ENCODE results near the gene ACTA2.

The ACTA2 gene

GRCh38 chr10:88895250-88895649 is 57.3 kb downstream of the ACTA2 start:
- in situ Hi-C loops (cut with HindIII; ENCODE audit: low sequenced_read_pairs) = no loop called here
- no peak for DNase-seq (ENCODE audit: low read depth, low spot score)
- TF ChIP-seq, protein P1, sequence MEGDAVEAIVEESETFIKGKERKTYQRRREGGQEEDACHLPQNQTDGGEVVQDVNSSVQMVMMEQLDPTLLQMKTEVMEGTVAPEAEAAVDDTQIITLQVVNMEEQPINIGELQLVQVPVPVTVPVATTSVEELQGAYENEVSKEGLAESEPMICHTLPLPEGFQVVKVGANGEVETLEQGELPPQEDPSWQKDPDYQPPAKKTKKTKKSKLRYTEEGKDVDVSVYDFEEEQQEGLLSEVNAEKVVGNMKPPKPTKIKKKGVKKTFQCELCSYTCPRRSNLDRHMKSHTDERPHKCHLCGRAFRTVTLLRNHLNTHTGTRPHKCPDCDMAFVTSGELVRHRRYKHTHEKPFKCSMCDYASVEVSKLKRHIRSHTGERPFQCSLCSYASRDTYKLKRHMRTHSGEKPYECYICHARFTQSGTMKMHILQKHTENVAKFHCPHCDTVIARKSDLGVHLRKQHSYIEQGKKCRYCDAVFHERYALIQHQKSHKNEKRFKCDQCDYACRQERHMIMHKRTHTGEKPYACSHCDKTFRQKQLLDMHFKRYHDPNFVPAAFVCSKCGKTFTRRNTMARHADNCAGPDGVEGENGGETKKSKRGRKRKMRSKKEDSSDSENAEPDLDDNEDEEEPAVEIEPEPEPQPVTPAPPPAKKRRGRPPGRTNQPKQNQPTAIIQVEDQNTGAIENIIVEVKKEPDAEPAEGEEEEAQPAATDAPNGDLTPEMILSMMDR (IDR thresholded peaks at IDR 0.05; ENCODE audit: low read depth, low read length) = no peak

DNA sequence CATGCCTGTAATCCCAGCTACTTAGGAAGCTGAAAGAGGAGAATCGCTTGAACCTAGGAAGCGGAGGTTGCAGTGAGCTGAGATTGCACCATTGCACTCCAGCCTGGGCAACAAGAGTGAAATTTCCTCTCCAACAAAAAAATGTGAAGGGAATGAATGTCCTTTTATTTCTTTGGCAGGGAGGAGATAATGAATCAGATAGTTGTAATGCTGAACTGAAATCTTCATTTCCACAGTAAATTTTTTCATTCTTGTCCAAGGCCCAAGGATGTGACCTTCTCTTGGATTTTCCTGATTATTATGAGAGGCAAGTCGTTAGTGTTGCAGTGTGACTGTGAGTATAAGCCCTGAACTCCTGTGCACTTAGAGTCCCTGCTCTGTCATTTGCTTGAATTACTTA is 59.0 kb downstream of the ACTA2 start:
- H3K4me3 ChIP-seq (ENCODE audit: low read depth, low read length) = no peak overlapping the region
- TF ChIP-seq, protein P1 (IDR thresholded peaks at IDR 0.05; ENCODE audit: low read depth, low read length) = no peak
- DNase-seq (ENCODE audit: low read depth, low spot score) = no peak
- in situ Hi-C loops (cut with HindIII; ENCODE audit: low sequenced_read_pairs) = no loop called here

More at GRCh38 chr10:88895250-88895649, 57.3 kb downstream of the ACTA2 start:
- H3K4me3 ChIP-seq (ENCODE audit: low read depth, low read length) = no peak overlapping the region

GRCh38 chr10:88892222-88892967 is 60.2 kb downstream of the ACTA2 start:
- peak; percentile 65 for DNase-seq (ENCODE audit: low read depth, low spot score)
- TF ChIP-seq, protein P1 (IDR thresholded peaks at IDR 0.05; ENCODE audit: low read depth, low read length) = no peak
- no peak overlapping the region for H3K4me3 ChIP-seq (ENCODE audit: low read depth, low read length)
- in situ Hi-C loops (cut with HindIII; ENCODE audit: low sequenced_read_pairs) = no loop called here

GRCh38 chr10:88890681-88891381 is 61.7 kb downstream of the ACTA2 start:
- no peak for DNase-seq (ENCODE audit: low read depth, low spot score)
- in situ Hi-C loops (cut with HindIII; ENCODE audit: low sequenced_read_pairs) = no loop called here
- TF ChIP-seq, protein P1 (IDR thresholded peaks at IDR 0.05; ENCODE audit: low read depth, low read length) = no peak
- H3K4me3 ChIP-seq (ENCODE audit: low read depth, low read length) = no peak overlapping the region

DNA sequence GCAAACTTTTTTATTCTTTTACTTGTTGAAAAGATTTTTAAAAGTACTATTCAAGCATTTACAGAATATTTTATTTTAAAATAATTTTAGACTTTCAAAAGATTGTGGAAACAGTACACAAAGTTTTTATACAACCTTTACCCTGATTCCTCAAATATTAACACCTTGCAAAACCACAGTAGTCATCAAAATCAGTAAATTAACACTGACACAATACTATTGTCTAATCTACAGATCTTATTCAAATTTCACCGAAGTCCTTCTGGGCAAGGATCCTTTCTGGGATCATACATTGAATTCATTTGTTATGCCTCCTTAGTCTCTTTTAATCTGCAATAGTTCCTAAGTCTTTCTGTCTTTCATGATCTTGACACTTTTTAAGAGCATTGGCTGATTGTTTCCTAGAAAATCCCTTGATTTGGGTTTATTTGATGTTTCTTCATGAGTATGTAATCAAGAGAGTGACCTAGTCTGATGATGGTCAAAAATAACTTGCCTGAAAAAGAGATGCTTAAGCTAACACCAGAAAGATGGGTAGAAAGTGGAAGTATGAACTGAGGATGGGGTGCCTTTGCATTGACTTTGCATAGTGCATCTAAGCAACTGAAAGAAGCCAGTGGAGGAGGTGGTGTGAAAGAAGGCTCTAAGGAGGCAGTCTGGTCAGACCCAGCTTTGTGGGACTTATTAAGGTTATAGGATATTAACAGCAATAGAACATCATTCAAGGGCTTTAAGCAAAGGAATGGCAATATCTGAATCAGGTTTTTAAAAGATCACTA is 62.8 kb downstream of the ACTA2 start:
- no peak for DNase-seq (ENCODE audit: low read depth, low spot score)
- TF ChIP-seq, protein P1 (IDR thresholded peaks at IDR 0.05; ENCODE audit: low read depth, low read length) = no peak
- in situ Hi-C loops (cut with HindIII; ENCODE audit: low sequenced_read_pairs) = no loop called here
- no peak overlapping the region for H3K4me3 ChIP-seq (ENCODE audit: low read depth, low read length)

DNA sequence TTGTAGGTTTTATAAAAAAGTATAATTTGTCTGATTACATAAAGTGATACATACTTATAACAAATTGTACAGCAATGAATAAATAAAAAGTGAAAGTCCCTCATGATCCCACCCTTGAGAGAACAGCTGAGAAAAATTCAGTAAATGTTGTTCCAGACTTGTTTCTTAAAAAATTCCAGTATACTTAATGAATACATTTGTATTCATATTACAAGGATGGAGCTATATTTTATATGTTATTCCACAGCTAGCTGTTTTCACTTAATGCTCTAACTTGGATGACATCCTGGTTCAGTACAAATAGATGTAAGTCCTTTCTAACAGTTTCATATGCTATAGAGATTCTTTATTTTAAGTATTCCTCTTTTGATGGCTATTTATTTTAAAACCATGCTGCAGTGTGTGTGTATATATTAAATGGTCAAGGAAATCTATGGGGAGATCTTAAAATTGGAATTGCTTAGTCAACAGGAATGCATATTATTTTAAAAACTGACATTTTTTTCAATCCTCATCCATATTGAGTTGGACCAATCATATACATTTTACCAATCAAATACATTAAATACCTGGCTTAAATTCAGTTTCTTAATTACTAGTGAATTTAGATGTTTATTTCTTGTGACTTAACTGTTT is 63.6 kb downstream of the ACTA2 start:
- in situ Hi-C loops (cut with HindIII; ENCODE audit: low sequenced_read_pairs) = no loop called here
- H3K4me3 ChIP-seq (ENCODE audit: low read depth, low read length) = no peak overlapping the region
- TF ChIP-seq, protein P1 (IDR thresholded peaks at IDR 0.05; ENCODE audit: low read depth, low read length) = no peak
- DNase-seq (ENCODE audit: low read depth, low spot score) = no peak

Data from astrocyte of the spinal cord (primary cell).